PC-9 (cell line): Measurements from ENCODE around the gene MB21D2.

Experiments
- EZH2 ChIP-seq: fragments of 200-600 bp; sonication (generic); IDR thresholded peaks from 2 replicates; pipeline ENCODE4 v1.8.0; 2017; ENCODE audit warnings: antibody characterized with exemption, low read depth
- TF ChIP-seq, protein P1 (sequence below): fragments of 200-600 bp; sonication (generic); conservative IDR thresholded peaks from 2 replicates; pipeline ENCODE4 v1.6.1; 2017; ENCODE audit warnings: mixed run types, antibody characterized with exemption, mild to moderate bottlenecking, moderate library complexity

DNA sequence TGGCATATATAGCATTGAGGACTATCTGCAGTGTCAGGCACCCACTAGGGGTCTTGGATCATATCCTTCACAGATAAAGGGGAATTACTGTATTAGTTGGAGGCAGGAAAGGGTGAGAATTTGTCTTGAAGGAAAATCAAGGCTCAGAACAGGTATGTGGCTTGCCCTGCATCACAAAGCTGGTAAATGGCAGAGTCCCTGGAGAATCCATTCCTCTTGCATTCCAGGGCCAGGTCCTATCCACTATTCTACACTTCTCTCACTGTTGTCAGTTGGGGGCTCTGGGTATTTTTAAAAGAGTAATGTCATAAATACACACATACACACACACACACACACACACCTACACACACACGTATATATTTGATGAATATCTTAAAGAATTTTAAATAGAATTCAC is 170.5 kb downstream of the MB21D2 start:
- TF ChIP-seq, protein P1, sequence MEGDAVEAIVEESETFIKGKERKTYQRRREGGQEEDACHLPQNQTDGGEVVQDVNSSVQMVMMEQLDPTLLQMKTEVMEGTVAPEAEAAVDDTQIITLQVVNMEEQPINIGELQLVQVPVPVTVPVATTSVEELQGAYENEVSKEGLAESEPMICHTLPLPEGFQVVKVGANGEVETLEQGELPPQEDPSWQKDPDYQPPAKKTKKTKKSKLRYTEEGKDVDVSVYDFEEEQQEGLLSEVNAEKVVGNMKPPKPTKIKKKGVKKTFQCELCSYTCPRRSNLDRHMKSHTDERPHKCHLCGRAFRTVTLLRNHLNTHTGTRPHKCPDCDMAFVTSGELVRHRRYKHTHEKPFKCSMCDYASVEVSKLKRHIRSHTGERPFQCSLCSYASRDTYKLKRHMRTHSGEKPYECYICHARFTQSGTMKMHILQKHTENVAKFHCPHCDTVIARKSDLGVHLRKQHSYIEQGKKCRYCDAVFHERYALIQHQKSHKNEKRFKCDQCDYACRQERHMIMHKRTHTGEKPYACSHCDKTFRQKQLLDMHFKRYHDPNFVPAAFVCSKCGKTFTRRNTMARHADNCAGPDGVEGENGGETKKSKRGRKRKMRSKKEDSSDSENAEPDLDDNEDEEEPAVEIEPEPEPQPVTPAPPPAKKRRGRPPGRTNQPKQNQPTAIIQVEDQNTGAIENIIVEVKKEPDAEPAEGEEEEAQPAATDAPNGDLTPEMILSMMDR: no peak
- no peak for TF ChIP-seq EZH2
